ENCODE results near the gene MEX3D.

MEX3D gene

DNA sequence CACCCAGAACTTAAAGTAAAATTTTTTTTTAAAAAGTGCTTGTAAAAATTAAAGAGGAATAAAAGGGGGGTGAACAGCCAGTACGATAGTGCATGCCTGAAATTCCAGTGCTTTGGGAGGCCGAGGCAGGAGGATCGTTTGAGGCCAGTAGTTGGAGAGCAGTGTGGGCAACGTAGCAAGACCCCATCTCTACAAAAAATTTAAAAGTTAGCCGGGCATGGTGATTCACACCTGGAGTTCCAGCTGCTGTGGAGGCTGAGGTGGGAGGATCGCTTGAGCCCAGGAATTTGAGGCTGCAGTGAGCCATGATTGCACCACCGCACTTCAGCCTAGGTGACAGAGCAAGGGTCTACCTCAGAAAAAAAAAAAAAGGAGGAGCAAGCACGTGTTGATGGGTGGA, 63.1 kb downstream of the MEX3D start:
- TF ChIP-seq YY1 (IDR thresholded peaks at IDR 0.05; ENCODE audit: insufficient read depth, insufficient read length) (no peak), ZNF274 (IDR thresholded peaks at IDR 0.05; ENCODE audit: low read depth, low read length) (no peak), SUZ12 (IDR thresholded peaks at IDR 0.05; ENCODE audit: extremely low read depth, insufficient read depth, insufficient read length) (no peak)
- Histone ChIP-seq H3K27me3 (ENCODE audit: insufficient read depth, insufficient read length) (peaks cover 18% of the 10 kb centered on the region), H3K4me1 (ENCODE audit: insufficient read depth, insufficient read length) (peaks cover 18% of the 10 kb centered on the region)

More for the DNA sequence above, 63.1 kb downstream of the MEX3D start:
- Histone ChIP-seq H3K36me3 (ENCODE audit: insufficient read depth, insufficient read length, low read length) (peaks cover 5% of the 10 kb centered on the region), H3K4me3 (ENCODE audit: insufficient read length, low read depth) (no peak overlapping the region), H3K9me3 (ENCODE audit: insufficient read depth, low read length) (peaks cover 6% of the 10 kb centered on the region; the same call in 1 of the 2 replicates), H3K9ac (ENCODE audit: insufficient read length, low read depth) (no peak overlapping the region)
- DNase-seq (ENCODE audit: low read depth, low spot score), result no peak
